ENCODE results near the gene NMB. TPM values are rescaled to one million over a fixed set of nuclear protein-coding genes. Genes with fewer than 3 reads are reported as not detected.

The NMB gene
- total RNA-seq, 1 donor from 2014 or later: 9.0 TPM

DNA sequence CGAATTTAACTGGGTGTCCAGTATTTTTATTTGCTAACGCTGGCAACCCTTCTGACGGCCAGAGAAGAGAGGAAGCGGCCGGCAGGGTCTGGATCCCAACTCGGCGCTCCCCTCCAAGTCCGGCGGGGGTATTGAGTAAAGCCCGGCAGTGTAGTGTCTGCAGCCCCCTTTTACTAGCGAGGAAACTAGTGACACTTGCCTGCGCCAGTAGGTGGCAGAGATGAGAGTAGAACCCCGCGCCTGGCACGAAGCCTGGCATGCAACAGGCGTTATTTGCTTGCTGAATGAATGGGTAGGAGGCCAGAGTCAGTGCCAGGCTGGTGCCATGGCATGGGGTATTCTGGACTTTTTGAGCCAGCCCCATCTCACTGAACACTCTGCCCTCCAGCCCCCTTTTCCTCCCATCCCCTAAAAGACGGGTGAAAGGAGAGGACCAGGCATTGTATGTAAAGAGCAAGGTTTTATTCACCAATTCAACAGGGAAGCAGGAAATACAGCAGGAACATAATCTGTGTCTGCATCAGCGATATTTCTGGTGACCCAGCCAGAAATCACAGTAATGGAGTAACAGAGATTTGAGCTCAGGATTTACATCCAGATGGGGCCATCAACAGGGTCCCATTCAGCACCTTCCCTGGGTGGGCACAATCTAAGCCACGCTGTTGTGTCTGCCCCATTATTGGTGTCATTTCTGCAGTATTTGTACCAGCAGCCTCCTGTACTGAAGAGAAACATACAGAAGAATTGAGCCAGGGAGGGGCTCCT lies 3.1 kb downstream of the NMB start:
- H3K4me3 ChIP-seq: peak overlapping the region; percentile 95
- H3K36me3 ChIP-seq: peaks cover 31% of the 10 kb centered on the region
- H3K27ac ChIP-seq: peak overlapping the region; percentile 92
- DNase-seq (peak; percentile 89), ATAC-seq (peak; percentile 61)
- H3K9me3 ChIP-seq: no peaks in the 10 kb centered on the region
- peaks cover 40% of the 10 kb centered on the region for H3K4me1 ChIP-seq
- no peaks in the 10 kb centered on the region for H3K27me3 ChIP-seq
- TF ChIP-seq, protein P1, sequence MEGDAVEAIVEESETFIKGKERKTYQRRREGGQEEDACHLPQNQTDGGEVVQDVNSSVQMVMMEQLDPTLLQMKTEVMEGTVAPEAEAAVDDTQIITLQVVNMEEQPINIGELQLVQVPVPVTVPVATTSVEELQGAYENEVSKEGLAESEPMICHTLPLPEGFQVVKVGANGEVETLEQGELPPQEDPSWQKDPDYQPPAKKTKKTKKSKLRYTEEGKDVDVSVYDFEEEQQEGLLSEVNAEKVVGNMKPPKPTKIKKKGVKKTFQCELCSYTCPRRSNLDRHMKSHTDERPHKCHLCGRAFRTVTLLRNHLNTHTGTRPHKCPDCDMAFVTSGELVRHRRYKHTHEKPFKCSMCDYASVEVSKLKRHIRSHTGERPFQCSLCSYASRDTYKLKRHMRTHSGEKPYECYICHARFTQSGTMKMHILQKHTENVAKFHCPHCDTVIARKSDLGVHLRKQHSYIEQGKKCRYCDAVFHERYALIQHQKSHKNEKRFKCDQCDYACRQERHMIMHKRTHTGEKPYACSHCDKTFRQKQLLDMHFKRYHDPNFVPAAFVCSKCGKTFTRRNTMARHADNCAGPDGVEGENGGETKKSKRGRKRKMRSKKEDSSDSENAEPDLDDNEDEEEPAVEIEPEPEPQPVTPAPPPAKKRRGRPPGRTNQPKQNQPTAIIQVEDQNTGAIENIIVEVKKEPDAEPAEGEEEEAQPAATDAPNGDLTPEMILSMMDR (IDR thresholded peaks at IDR 0.05): peak; percentile 64
- intact Hi-C loops (cut with DNase I): no loop called here

DNA sequence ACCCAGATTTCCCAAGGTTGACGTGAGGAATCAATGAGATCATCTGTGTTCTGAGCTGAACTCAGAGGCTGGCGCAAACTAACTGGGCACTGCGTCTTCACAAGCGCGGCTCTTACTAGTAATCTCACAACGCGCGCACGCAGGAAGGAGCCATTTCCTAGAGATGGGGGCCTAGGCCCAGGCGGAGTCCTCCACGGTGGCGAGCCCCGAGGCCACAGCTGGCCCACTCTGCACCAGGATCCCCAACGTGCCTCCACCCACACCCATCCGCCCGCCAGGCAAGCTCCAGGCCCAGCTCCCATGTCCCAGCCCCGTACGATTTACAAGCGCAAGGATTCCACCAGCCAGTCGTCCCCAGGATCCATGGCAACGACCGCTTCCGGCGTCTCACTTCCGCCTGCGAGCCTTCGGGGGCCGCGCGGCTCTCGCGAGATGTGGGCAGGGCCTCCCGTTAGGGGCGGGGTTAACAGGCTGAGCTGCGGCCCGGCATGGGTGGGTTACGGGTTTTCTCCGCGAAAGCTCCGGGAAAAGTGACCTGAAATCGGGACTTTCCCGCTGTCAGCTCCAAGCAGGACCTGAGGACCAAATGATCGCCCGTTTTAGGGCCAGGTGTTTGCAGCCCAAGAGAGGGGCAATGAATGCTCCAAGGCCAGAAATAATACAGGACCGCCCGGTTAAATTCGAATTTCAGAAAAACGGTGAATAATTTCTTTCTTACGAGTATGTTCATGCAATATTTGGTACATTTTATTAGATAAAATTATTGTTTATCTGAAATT lies 3.9 kb downstream of the NMB start, which contains the start of gene WDR73:
Gene WDR73, minus strand, starts transcription at position 374 of the 779 bp plus-strand sequence. Its CDS starts 9 bp downstream, at position 365.
- intact Hi-C loops (cut with DNase I): no loop called here
- Histone ChIP-seq H3K27me3 (no peaks in the 10 kb centered on the region), H3K9me3 (no peaks in the 10 kb centered on the region), H3K4me1 (peaks cover 46% of the 10 kb centered on the region), H3K4me3 (peak within 1 kb of the TSS; percentile 95), H3K36me3 (peaks cover 39% of the 10 kb centered on the region), H3K27ac (peak within 1 kb of the TSS; percentile 92)
- DNase-seq: peak; percentile 98
- peak; percentile 90 for ATAC-seq
- TF ChIP-seq, protein P1 (IDR thresholded peaks at IDR 0.05): no peak

DNA sequence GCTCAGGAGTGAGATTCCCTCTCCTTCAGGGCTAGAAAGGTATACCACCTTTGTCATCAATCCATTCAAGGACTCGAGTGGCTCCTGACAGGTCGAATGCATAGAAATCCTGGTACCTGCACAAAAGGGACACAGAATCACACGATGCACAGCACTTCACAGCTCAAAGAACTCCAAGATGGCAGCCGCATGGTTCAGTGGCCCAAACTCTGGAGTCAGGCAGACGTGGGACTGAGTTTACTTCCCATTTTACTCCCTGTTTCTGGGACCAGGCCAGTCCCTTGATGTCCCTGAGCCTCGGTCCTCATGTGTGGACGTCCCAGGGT lies 4.5 kb downstream of the NMB start:
- H3K4me1 ChIP-seq: peaks cover 46% of the 10 kb centered on the region
- no peak for DNase-seq
- intact Hi-C loops (cut with DNase I): no loop called here
- peak overlapping the region; percentile 95 for H3K4me3 ChIP-seq
- no peak for ATAC-seq
- peaks cover 44% of the 10 kb centered on the region for H3K36me3 ChIP-seq
- TF ChIP-seq, protein P1 (IDR thresholded peaks at IDR 0.05): no peak
- no peaks in the 10 kb centered on the region for H3K27me3 ChIP-seq
- H3K9me3 ChIP-seq: no peaks in the 10 kb centered on the region
- H3K27ac ChIP-seq: peak overlapping the region; percentile 92

DNA sequence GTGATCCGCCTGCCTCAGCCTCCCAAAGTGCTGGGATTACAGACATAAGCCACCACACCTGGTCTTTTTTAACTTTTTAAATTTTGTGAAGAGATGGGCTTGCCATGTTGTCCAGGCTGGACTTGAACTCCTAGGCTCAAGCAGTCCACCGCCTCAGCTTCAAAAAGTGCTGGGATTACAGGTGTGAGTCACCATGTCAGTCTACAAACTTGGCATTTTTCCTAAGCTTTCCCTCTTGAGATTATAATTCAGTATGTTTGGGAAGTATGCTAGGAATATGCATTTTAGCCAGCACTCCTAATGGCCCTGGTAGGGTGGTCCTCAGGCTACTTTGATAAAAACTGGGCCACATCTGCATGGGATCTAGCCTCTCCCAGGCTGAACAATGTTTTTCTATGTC lies 8.3 kb downstream of the NMB start:
- ATAC-seq: no peak
- DNase-seq: no peak
- H3K4me3 ChIP-seq: no peak overlapping the region
- intact Hi-C loops (cut with DNase I): no loop called here
- no peaks in the 10 kb centered on the region for H3K27me3 ChIP-seq
- peak overlapping the region; percentile 0 for H3K27ac ChIP-seq
- H3K36me3 ChIP-seq: peaks cover 81% of the 10 kb centered on the region
- no peaks in the 10 kb centered on the region for H3K9me3 ChIP-seq
- H3K4me1 ChIP-seq: peaks cover 31% of the 10 kb centered on the region
- TF ChIP-seq, protein P1 (IDR thresholded peaks at IDR 0.05): no peak

DNA sequence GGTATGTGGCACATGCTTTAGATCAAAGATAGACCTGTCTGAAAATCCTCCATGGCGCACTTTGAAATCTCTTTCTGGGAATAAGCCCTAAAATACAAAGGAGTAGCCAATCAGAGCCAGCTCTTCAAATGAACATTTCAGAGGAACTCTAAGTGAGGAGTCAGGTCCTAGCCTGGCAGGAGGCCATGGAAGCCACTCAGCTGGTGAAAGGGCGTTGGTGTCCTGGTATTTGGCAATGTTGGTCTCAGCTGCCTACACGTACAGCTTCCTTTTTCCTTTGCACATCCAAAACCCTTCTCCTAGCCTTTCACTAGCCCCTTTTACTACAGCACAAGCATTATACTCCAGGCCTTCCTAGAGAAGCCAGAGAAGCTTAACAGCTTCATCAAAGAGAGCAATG lies 9.5 kb downstream of the NMB start:
- ATAC-seq: peak; percentile 81
- H3K9me3 ChIP-seq: no peaks in the 10 kb centered on the region
- intact Hi-C loops (cut with DNase I): no loop called here
- no peak overlapping the region for H3K27ac ChIP-seq
- TF ChIP-seq, protein P1 (IDR thresholded peaks at IDR 0.05): no peak
- DNase-seq: peak; percentile 86
- H3K4me3 ChIP-seq: no peak overlapping the region
- no peaks in the 10 kb centered on the region for H3K27me3 ChIP-seq
- peaks cover 90% of the 10 kb centered on the region for H3K36me3 ChIP-seq
- peaks cover 30% of the 10 kb centered on the region for H3K4me1 ChIP-seq
